Keratinocyte (primary cell): ENCODE results near the gene CIB4. TPM values are rescaled to one million over a fixed set of nuclear protein-coding genes. Genes with fewer than 3 reads are reported as not detected.

Source experiments
- DNase-seq: peaks from one replicate; pipeline ENCODE4 v3.0.0-alpha.2; 2011; ENCODE audit warnings: low read depth, missing footprints, low spot score
- FAIRE-seq: peaks from 2 replicates; lab custom pipeline; 2011; peaks lifted over from hg19 to GRCh38; lab: Jason Lieb, UNC
- H2AFZ ChIP-seq: 2 replicates; pipeline ENCODE4 v1.6.0; 2012; ENCODE audit warnings: low read length, control low read depth, inconsistent platforms; ENCODE audit not compliant: control insufficient read depth
- H3K27ac ChIP-seq: 2 replicates; pipeline ENCODE4 v1.5.1; 2011; ENCODE audit warnings: low read length; ENCODE audit not compliant: control insufficient read depth, insufficient read depth
- H3K27me3 ChIP-seq: 3 replicates; pipeline ENCODE4 v1.6.0; 2011; ENCODE audit warnings: low read length; ENCODE audit not compliant: control insufficient read depth, insufficient read depth; ENCODE audit errors: extremely low read depth
- H3K36me3 ChIP-seq, 2 experiments: 2 replicates in 1 of 2; 3 replicates in 1 of 2; pipeline ENCODE4 v1.5.1; 2011; ENCODE audit warnings: low read length in 2 of 2, mild to moderate bottlenecking in 1 of 2; ENCODE audit not compliant: control insufficient read depth in 2 of 2, insufficient read depth in 2 of 2; ENCODE audit errors: extremely low read depth in 1 of 2
- H3K4me1 ChIP-seq: 3 replicates; pipeline ENCODE4 v1.5.1; 2011; ENCODE audit warnings: low read length; ENCODE audit not compliant: control insufficient read depth, insufficient read depth; ENCODE audit errors: extremely low read depth
- H3K4me2 ChIP-seq: 3 replicates; pipeline ENCODE4 v1.6.0; 2011; ENCODE audit warnings: low read depth, low read length; ENCODE audit not compliant: control insufficient read depth, insufficient read depth; ENCODE audit errors: extremely low read depth
- H3K4me3 ChIP-seq, 3 experiments: fragments of 200-600 bp in 1 of 3; sonication (generic) in 1 of 3; 2 replicates in 2 of 3; 3 replicates in 1 of 3; pipeline ENCODE4 v1.5.1; 2011 to 2016; ENCODE audit warnings: low read length in 3 of 3, mild to moderate bottlenecking in 3 of 3, control low read depth in 2 of 3, inconsistent platforms in 1 of 3, low read depth in 1 of 3, mixed read lengths in 1 of 3, mixed run types in 1 of 3, moderate library complexity in 1 of 3; ENCODE audit not compliant: control insufficient read depth in 2 of 3, insufficient read depth in 2 of 3; ENCODE audit errors: extremely low read depth in 1 of 3
- H3K79me2 ChIP-seq: 2 replicates; pipeline ENCODE4 v1.6.0; 2012; ENCODE audit warnings: low read length; ENCODE audit not compliant: control insufficient read depth, insufficient read depth
- H3K9ac ChIP-seq: 3 replicates; pipeline ENCODE4 v1.6.0; 2011; ENCODE audit warnings: low read length; ENCODE audit not compliant: control insufficient read depth, insufficient read depth; ENCODE audit errors: extremely low read depth
- H3K9me1 ChIP-seq: 3 replicates; pipeline ENCODE4 v1.6.0; 2011; ENCODE audit warnings: low read length; ENCODE audit not compliant: control insufficient read depth, insufficient read depth; ENCODE audit errors: extremely low read depth
- H3K9me3 ChIP-seq: 2 replicates; pipeline ENCODE4 v1.5.1; 2012; ENCODE audit warnings: low read depth, low read length; ENCODE audit not compliant: control insufficient read depth
- H4K20me1 ChIP-seq: 3 replicates; pipeline ENCODE4 v1.6.0; 2011; ENCODE audit warnings: low read length; ENCODE audit not compliant: control insufficient read depth, insufficient read depth; ENCODE audit errors: extremely low read depth
- CTCF ChIP-seq, 3 experiments: IDR thresholded peaks in 1 of 3; conservative IDR thresholded peaks in 1 of 3; optimal IDR thresholded peaks in 1 of 3; 2 replicates in 2 of 3; 3 replicates in 1 of 3; pipeline versions ENCODE3 to v1.5.1; 2011; ENCODE audit warnings: low read length in 3 of 3, mild to moderate bottlenecking in 3 of 3, moderate library complexity in 2 of 3, control low read depth in 1 of 3, inconsistent platforms in 1 of 3; ENCODE audit not compliant: insufficient read depth in 2 of 3; ENCODE audit errors: extremely low read depth in 1 of 3
- EZH2 ChIP-seq: IDR thresholded peaks from one replicate; pipeline ENCODE4 v1.6.1; 2012; ENCODE audit warnings: inconsistent platforms, mild to moderate bottlenecking, low read length, moderate library complexity
- dilution Hi-C: fragments of 300-500 bp; cut with MboI; formaldehyde crosslinking; loops from one replicate; pipeline ENCODE4 v1.7.0; 2020; ENCODE audit warnings: low sequenced_read_pairs; ENCODE audit not compliant: extremely low pct_ligation_motif_present
- polyA plus RNA-seq, 5 experiments: library from polyadenylated mRNA; depleted of rRNA in 3 of 5; stranded (reverse) in 3 of 5; stranded (forward) in 1 of 5; unstranded in 1 of 5; fragments of >200 nt; gene quantifications; 1 replicate in 1 of 5; 2 replicates in 3 of 5; 3 replicates in 1 of 5; pipeline versions ENCODE4 v1.2.1 to v1.2.3, GENCODE V29; 2011 to 2012; ENCODE audit warnings: missing spikeins in 2 of 5, low read depth in 1 of 5, low replicate concordance in 1 of 5

CIB4 gene
- polyA plus RNA-seq, 1 donor (not counting 4 experiments of a cell fraction or from before 2014, with no cell fraction given), result not detected

GRCh38 chr2:26668856-26669750, 27.9 kb upstream of the CIB4 start:
- Histone ChIP-seq H3K79me2 (no peaks in the 10 kb centered on the region), H3K9me1 (no peaks in the 10 kb centered on the region), H3K9ac (no peak overlapping the region), H3K4me2 (no peak overlapping the region), H3K4me3 (no peak overlapping the region), H4K20me1 (no peaks in the 10 kb centered on the region), H3K27ac (no peak overlapping the region), H3K27me3 (peaks cover 31% of the 10 kb centered on the region), H3K36me3 (no peaks in the 10 kb centered on the region), H3K9me3 (no peaks in the 10 kb centered on the region), H3K4me1 (no peaks in the 10 kb centered on the region), H2AFZ (no peak overlapping the region)
- TF ChIP-seq EZH2, result no peak
- TF ChIP-seq CTCF (optimal IDR thresholded peaks at IDR 0.05 in 1 of 3, IDR thresholded peaks at IDR 0.05 in 1 of 3, conservative IDR thresholded peaks at IDR 0.05 in 1 of 3; ENCODE audit: extremely low read depth in 1 of 3, insufficient read depth in 2 of 3, low read length in 3 of 3), result no peak
- dilution Hi-C loops, result no loop called here
- DNase-seq (no peak), FAIRE-seq (no peak)

DNA sequence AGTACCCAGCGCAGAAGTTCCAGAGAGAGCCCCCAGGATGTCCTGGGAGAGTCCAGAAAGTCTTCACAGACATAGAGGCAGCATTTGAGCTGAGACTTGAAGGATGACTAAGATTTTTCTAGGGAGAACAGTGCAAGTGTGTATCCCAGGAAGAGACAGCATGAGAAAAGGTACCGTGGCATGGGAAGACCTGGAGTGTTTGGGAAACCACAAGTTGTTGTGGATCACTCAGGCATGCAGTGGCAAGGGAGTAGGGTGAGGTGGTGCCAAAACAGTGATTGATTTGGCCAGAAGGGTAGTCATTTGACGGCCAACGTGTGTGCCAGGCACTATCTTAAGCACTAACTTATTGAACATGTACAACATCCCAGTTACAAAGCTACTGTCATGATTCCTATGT, 26.9 kb upstream of the CIB4 start:
- Histone ChIP-seq H3K4me2 (no peak overlapping the region), H2AFZ (no peak overlapping the region), H4K20me1 (no peaks in the 10 kb centered on the region), H3K9me3 (no peaks in the 10 kb centered on the region), H3K9me1 (no peaks in the 10 kb centered on the region), H3K4me3 (no peak overlapping the region), H3K27ac (no peak overlapping the region), H3K79me2 (no peaks in the 10 kb centered on the region), H3K4me1 (no peaks in the 10 kb centered on the region), H3K36me3 (no peaks in the 10 kb centered on the region), H3K9ac (no peak overlapping the region), H3K27me3 (peaks cover 23% of the 10 kb centered on the region)
- TF ChIP-seq EZH2, result no peak
- peak; percentile 32 for FAIRE-seq
- DNase-seq, result no peak
- dilution Hi-C loops, result no loop called here
